Renal cortex interstitium (tissue), 11 donors: ENCODE results near the gene NUP210L. TPM values are rescaled to one million over a fixed set of nuclear protein-coding genes. Genes with fewer than 3 reads are reported as not detected.

ENCODE experiments used
- DNase-seq, 11 donors: peaks; one replicate each; pipeline ENCODE4 v3.0.0-alpha.2; 2013; ENCODE audit warnings: low read depth in 9 of 11, low spot score in 4 of 11; ENCODE audit errors: extremely low read depth in 1 of 11
- polyA plus RNA-seq, 3 donors: library from polyadenylated mRNA; unstranded; fragments of 120-200 nt; gene quantifications; one replicate each; pipeline ENCODE4 v1.2.1, GENCODE V29; 2013; ENCODE audit not compliant: insufficient read length in 3 of 3

The NUP210L gene
- polyA plus RNA-seq, 3 donors, result 0.04 to 0.18 (median 0.17) TPM

DNA sequence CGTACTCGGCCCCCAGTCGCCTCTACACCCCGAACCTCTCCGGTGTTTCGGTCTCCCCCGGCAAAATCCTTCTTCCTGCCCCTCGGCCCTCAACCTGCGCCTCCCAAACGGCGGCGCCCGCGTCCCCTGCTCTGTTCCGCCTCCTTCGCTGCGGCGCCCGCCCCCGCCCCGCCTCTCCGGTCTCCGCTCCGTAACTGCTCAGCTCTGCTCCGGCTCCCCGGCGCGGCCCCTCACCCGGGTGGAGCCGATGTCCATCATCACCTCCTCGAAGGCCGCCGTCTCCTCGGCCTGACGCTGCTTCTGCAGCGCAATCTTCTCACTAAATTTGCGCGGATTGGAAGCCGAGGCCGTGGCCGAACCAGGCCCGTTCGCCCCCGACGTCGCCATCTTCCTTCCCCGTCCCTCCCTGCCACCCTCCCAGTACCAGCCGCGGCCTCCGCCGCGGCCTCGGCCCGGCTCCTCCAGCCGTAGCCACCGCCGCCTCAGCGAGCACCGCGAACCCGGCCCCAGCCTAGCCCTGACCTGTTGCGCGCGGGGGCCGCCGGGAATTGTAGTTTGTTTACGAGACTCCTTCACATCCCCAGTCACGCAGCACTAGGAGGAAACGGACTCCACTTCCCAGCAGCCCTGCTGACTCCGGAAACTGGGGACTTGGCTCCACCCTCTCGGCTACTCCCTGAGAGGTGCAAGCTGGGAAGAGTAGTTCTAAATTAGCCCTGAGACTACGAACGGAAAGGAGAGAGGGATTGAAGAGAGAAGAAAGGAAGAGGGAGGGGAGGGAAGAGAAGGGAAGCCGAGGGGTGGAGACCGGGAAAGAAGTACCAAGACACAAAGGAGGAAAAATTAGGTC lies 196.5 kb downstream of the NUP210L start, which contains the start of gene CRTC2:
Gene CRTC2 (minus strand): TSS at position 502 of the 850 bp plus-strand sequence. CDS start 115 bp downstream, at position 387.
- peak; percentile 92 to 99 (median 97) for DNase-seq

DNA sequence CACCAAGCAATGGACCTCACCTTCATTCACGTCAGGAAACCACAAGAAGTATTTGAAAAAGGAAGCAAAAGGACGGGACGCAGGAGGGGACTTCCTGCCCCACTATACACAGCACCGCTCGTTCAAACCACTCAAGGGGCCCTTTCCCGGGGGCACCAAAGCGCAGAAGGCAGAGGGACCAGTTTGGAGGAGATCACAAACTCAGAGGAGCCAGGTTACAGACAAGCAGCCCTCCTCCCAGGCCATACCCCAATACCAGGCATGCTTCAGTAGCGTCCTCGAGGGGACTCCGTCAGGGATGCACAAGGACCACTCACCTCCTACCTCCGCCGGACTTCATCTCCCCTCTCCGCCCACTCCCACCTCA lies 197.1 kb downstream of the NUP210L start:
- DNase-seq, result peak in 1 of 11 donors; percentile 24

DNA sequence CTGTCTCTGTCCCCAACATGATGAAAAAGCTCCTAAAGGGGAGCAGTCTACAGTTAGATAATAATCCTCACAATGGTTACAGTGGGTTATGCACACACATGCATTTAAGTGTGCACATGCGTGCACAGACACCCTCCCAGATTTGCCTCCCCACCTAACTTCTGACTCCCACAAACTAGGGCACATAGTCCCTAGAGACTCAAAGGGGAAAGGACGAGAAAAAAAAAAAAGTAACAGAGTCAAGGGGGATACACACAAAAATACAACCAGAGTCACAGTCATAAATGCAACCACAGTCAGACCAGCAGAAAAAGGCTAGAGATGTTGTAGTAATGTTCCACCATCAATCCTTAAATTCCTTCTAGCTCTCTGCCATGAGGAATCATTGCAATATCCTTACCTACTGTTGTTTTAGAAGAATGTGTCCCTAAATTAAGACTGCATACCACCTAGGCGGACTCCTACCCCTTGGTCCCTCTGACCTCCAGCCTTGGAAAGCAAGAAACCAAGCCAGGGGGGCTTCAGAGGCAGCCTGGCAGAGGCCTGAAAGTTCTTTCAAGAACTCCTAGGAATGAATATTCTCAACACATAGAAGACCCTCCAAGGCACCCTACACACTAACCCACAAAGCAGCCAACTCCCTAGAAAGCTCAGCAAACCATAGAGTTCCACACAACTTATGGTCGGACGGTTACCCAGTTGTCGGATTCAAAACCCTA lies 197.7 kb downstream of the NUP210L start:
- no peak for DNase-seq

DNA sequence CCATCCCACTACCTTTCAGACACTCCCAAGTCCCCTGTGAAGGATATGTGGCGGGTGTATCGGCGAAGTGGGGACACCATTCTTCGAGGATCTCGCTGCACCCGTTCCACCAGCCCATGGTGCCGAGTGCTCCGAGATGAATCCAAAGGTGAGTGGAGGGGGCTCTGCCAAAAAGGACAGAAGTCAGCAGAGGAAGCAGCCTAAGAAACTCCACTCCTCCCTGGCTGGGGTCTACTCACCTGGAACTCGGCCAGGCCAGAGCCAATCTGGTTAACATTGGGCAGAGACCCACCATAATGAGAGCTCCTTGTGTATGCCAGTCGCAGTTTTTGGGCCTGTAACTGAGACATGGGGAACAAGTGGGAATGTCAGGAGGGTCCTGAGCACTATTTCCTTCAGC lies 200.0 kb downstream of the NUP210L start:
- no peak for DNase-seq

GRCh38 chr1:153953859-153954365 lies 201.0 kb downstream of the NUP210L start:
- no peak for DNase-seq

DNA sequence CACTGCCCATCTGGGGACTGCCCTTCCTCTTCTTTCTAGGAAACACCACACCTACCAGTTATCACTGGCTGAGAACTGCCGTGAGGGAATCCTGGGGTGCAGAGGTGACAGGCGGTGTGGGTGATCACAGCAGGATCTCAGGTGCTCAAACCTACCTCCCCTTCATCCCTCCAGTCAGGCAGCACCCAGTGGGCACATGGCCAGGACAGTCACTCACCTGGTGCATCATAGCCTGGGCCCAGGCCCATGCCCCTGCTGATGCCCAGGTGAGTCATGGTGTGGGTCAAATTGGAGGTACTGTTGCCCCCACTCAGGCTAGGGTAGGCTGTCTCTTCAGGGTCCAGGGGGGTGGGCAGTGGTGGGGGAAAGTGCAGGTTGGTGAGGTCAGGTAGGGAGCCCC lies 203.1 kb downstream of the NUP210L start:
- no peak for DNase-seq

DNA sequence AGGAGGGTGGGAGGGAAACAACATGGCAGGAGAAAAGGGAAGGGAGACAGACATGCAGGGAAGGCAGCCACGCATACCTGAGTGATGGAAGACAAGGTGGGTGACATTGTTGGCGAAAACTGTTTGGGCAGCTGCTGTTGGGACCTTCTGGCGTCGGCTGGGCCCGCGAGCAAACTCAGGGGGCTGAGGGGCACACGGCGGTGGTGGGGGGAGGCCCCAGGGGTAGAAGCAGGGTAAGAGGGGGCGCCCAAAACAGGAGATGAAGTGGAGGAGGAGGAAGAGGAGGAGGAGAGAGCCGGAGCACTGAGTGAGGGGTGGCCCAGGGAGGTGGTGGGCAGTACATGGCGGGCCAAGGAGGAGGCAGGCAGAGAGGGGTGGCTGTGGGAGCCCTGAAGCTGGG lies 203.7 kb downstream of the NUP210L start:
- no peak for DNase-seq

- peak in 5 of 11 donors; percentile 51 to 77 (median 72) for DNase-seq
Measured at GRCh38 chr1:153946622-153947241, 208.1 kb downstream of the NUP210L start, which contains the start of gene DENND4B. TSS of gene DENND4B (minus strand) at chr1:153946718. CDS start at chr1:153944374, 2,344 bp downstream.

GRCh38 chr1:153945795-153946621 lies 208.9 kb downstream of the NUP210L start:
- peak in 3 of 11 donors; percentile 40 to 41 (median 41) for DNase-seq

- no peak for DNase-seq
Measured at GRCh38 chr1:153945131-153945794, 209.6 kb downstream of the NUP210L start.

DNA sequence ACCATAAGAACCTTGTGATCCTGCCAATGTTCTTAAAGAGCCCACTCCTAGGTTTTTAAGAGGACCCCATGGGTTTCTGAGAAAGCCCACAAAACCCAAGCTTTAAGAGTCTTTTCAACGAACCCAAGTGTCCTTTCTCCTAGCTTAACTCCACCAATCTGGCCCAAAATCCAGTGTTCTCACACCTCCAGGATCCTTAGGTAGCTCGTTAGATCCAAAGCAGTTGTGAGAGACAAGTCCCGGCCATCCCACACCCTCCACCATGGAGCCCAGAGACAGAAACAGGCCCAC lies 210.1 kb downstream of the NUP210L start:
- DNase-seq, result no peak

DNA sequence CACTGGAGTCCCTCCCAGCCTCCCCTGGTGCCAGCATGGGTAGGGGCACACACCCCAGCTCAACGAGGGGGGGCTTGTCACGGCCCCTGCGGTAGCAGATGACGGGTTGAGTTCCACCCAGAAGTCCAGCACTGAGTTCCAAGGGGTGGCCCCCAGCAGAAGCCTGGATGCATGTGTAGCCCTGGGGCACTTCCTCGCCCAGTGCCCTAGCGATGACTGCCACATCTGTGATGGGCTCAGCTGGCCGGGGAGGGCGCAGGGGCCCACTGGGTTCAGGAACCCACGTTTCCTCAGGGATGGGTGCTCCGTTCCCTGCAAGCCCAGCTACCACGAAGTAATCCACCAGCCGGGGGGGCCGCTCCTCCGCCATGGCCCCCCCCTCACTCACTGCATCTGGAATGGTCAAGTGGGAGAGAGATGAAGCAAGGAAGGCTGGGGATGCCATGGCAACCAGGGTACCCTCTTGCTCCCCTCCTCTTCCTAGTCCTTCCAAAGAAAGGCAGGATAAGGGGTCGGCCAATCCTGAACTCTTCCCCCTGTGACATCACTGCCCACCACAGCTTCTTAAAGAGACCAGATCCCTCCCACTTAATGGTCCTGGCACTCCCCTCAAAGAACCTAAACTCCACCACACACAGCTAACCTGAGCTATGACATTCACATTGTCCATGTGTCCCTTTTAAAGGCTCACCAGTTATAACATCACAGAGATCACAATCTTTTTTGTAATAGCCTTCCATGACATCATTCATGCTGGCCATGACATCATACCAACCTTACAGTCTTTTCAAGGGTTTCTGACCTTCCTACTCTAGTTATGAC lies 210.7 kb downstream of the NUP210L start:
- no peak for DNase-seq

DNA sequence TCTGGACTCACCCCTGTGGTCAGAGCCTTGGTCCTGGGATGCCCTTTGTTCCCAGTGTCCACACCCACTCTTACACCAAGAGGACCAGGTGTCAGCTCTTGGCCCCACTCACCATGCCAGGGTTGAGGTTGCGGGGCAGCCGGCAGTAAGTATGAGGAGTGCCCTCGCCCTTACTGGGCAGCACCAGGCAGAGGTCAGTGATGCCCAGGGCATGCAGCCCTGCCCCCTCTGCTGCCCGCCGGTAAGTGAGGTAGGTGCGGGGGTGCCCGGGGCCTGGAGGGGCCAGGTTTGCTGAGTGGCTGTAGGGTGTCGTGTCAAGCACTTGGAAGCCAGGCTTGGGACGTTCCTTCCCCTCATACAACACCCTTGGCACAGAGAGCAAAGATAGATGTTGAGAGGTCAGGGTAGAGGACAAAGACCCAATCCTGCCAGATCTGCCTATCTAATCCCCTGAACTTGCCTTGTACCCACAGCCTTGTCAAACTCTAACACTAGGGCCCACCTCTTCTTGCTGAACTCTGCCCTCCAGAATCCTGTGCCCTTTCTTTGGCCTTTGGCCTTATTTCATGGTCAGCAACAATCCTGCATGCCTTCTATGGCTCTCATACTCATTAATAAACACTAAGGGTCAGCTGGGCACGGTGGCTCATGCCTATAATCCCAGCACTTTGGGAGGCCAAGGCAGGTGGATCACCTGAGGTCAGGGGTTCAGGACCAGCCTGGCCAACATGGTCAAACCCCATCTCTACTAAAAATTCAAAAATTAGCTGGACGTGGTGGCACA lies 211.9 kb downstream of the NUP210L start:
- no peak for DNase-seq
